GM12878 (cell line): ENCODE data around the gene CCDC85A. TPM values are rescaled to one million over a fixed set of nuclear protein-coding genes. Genes with fewer than 3 reads are reported as not detected.

Experiments used
- ATAC-seq: fragments of 200-7000 bp; cut with Tn5 transposase; 3 replicates; pipeline ENCODE4 v1.9.1; 2020; ENCODE audit warnings: mild to moderate bottlenecking, moderate library complexity
- Bru-seq: library from RNA; stranded (reverse); fragments of 400-500 nt; gene quantifications from one replicate; lab custom pipeline; 2021; lab: Mats Ljungman, UMichigan
- BruChase-seq, 2 experiments: library from RNA; stranded (reverse); fragments of 400-500 nt; gene quantifications; one replicate each; lab custom pipeline; 2021; lab: Mats Ljungman, UMichigan
- BruUV-seq: library from RNA; stranded (reverse); fragments of 400-500 nt; replicated peaks from 2 replicates; lab custom pipeline; 2021; lab: Mats Ljungman, UMichigan
- CTCF ChIA-PET: fragments of 300-600 bp; sonication (Branson Sonifier 250); formaldehyde crosslinking; extraction: SDS; loops from one replicate; lab custom pipeline; 2021; ENCODE audit warnings: inconsistent platforms; lab: Yijun Ruan, JAX
- POLR2A ChIA-PET: fragments of 350-600 bp; formaldehyde crosslinking; extraction: SDS; loops from one replicate; lab custom pipeline; 2021; ENCODE audit warnings: inconsistent platforms; lab: Charles Lee
- RAD21 ChIA-PET: fragments of 300-600 bp; sonication (Branson Sonifier 250); formaldehyde crosslinking; loops from one replicate; lab custom pipeline; 2023; ENCODE audit warnings: antibody characterized with exemption; ENCODE audit not compliant: unreplicated experiment; lab: Charles Lee
- SMC1A ChIA-PET: fragments of 300-600 bp; sonication (Branson Sonifier 250); formaldehyde crosslinking; loops from one replicate; lab custom pipeline; 2023; ENCODE audit not compliant: unreplicated experiment, uncharacterized antibody; lab: Charles Lee
- DNase-seq: peaks from one replicate; pipeline ENCODE4 v3.0.0-alpha.2; 2011; ENCODE audit warnings: low read depth, low spot score
- FAIRE-seq: peaks from 3 replicates; lab custom pipeline; 2011; peaks lifted over from hg19 to GRCh38; lab: Jason Lieb, UNC
- H2AFZ ChIP-seq: 2 replicates; pipeline ENCODE4 v1.6.0; 2011; ENCODE audit warnings: low read depth, low read length, control low read depth; ENCODE audit not compliant: control insufficient read depth
- H3K27ac ChIP-seq: 2 replicates; pipeline ENCODE4 v1.5.1; 2011; ENCODE audit warnings: control low read depth; ENCODE audit not compliant: control insufficient read depth, insufficient read depth
- H3K27me3 ChIP-seq, 2 experiments: replicated peaks in 1 of 2; 2 replicates each; pipeline versions ENCODE4 v1.6.0 to v1.6.1; 2011; ENCODE audit warnings: low read length in 1 of 2; ENCODE audit not compliant: control insufficient read depth in 2 of 2, insufficient read depth in 2 of 2
- H3K36me3 ChIP-seq, 2 experiments: 2 replicates each; pipeline ENCODE4 v1.5.1; 2011; ENCODE audit warnings: low read length in 1 of 2; ENCODE audit not compliant: control insufficient read depth in 2 of 2, insufficient read depth in 2 of 2
- H3K4me1 ChIP-seq: 2 replicates; pipeline ENCODE4 v1.6.1; 2011; ENCODE audit warnings: mild to moderate bottlenecking, low read length, moderate library complexity, mixed read lengths; ENCODE audit not compliant: control insufficient read depth, insufficient read depth
- H3K4me2 ChIP-seq: 2 replicates; pipeline ENCODE4 v1.6.0; 2011; ENCODE audit warnings: control low read depth; ENCODE audit not compliant: control insufficient read depth, insufficient read depth
- H3K4me3 ChIP-seq: fragments of 200-600 bp; sonication (generic); 2 replicates; pipeline ENCODE4 v1.5.1; 2016
- H3K79me2 ChIP-seq: 2 replicates; pipeline ENCODE4 v1.6.0; 2011; ENCODE audit warnings: low read length; ENCODE audit not compliant: control insufficient read depth, insufficient read depth
- H3K9ac ChIP-seq: 2 replicates; pipeline ENCODE4 v1.8.0; 2011; ENCODE audit warnings: low read length, control low read depth, mixed read lengths; ENCODE audit not compliant: control insufficient read depth, insufficient read depth
- H3K9me3 ChIP-seq: replicated peaks from 3 replicates; pipeline ENCODE4 v1.5.1; 2011; ENCODE audit warnings: mild to moderate bottlenecking, low read length; ENCODE audit not compliant: control insufficient read depth, insufficient read depth
- H4K20me1 ChIP-seq: 2 replicates; pipeline ENCODE4 v1.6.0; 2011; ENCODE audit not compliant: control insufficient read depth, insufficient read depth
- ASH2L ChIP-seq: fragments of 300-600, 200-600 bp; sonication (generic); IDR thresholded peaks from 2 replicates; pipeline ENCODE4 v1.6.1; 2017; ENCODE audit warnings: low read depth, mild to moderate bottlenecking, borderline replicate concordance
- BACH1 ChIP-seq: fragments of 450-650 bp; IDR thresholded peaks from 2 replicates; pipeline ENCODE4 v1.6.1; 2017; ENCODE audit warnings: mild to moderate bottlenecking, borderline replicate concordance
- BCL11A ChIP-seq: IDR thresholded peaks from 2 replicates; pipeline ENCODE4 v1.6.1; 2011; ENCODE audit warnings: low read depth, low read length
- CHD2 ChIP-seq: IDR thresholded peaks from 2 replicates; pipeline ENCODE4 v1.6.1; 2011; ENCODE audit warnings: low read depth, low read length, improper control_type of control experiment, borderline replicate concordance
- CREB1 ChIP-seq: IDR thresholded peaks from 2 replicates; pipeline ENCODE4 v1.6.1; 2012; ENCODE audit warnings: low read depth, mild to moderate bottlenecking, inconsistent platforms
- GABPA ChIP-seq: IDR thresholded peaks from 2 replicates; pipeline ENCODE4 v1.6.1; 2014; ENCODE audit warnings: antibody characterized with exemption, low read depth, mild to moderate bottlenecking, inconsistent platforms
- IKZF1 ChIP-seq: fragments of 450-650 bp; conservative IDR thresholded peaks from 2 replicates; pipeline ENCODE4 v1.6.1; 2017; ENCODE audit warnings: antibody characterized with exemption, mild to moderate bottlenecking
- KAT2A ChIP-seq: conservative IDR thresholded peaks from 2 replicates; pipeline ENCODE4 v1.6.1; 2011; ENCODE audit warnings: low read depth, low read length; ENCODE audit not compliant: control insufficient read depth
- RAD21 ChIP-seq: IDR thresholded peaks from 2 replicates; pipeline ENCODE4 v1.6.1; 2011; ENCODE audit warnings: mild to moderate bottlenecking, low read depth, low read length, moderate library complexity; ENCODE audit not compliant: insufficient read depth
- SMARCA5 ChIP-seq: fragments of 450-650 bp; IDR thresholded peaks from 2 replicates; pipeline ENCODE4 v1.6.1; 2017; ENCODE audit warnings: mild to moderate bottlenecking
- SMC3 ChIP-seq: IDR thresholded peaks from 2 replicates; pipeline ENCODE4 v1.6.1; 2011; ENCODE audit warnings: low read length, improper control_type of control experiment, borderline replicate concordance
- SP1 ChIP-seq: IDR thresholded peaks from one replicate; pipeline ENCODE4 v1.6.1; 2011; ENCODE audit warnings: low read depth, low read length
- SREBF2 ChIP-seq: IDR thresholded peaks from 2 replicates; pipeline ENCODE4 v1.6.1; 2012; ENCODE audit warnings: mild to moderate bottlenecking, low read length
- STAT1 ChIP-seq: fragments of 450-650 bp; conservative IDR thresholded peaks from 2 replicates; pipeline ENCODE4 v1.6.1; 2014; ENCODE audit warnings: antibody characterized with exemption, mild to moderate bottlenecking
- TCF7 ChIP-seq: IDR thresholded peaks from 2 replicates; pipeline ENCODE4 v1.6.1; 2014; ENCODE audit warnings: antibody characterized with exemption, borderline replicate concordance
- WGBS: methylation state at CpG from one replicate; pipeline ENCODE4 v1.1.6; 2016; ENCODE audit warnings: low lambda C conversion rate; ENCODE audit not compliant: insufficient replicate concordance, insufficient coverage; ENCODE audit errors: missing lambda C conversion rate; 5-methylcytosine and 5-hydroxymethylcytosine counted together
- in situ Hi-C: fragments of 300-500 bp; cut with MboI; formaldehyde crosslinking; loops from 9 replicates; pipeline ENCODE4 v1.14.3; 2018; ENCODE audit warnings: mixed read lengths
- intact Hi-C: fragments of 100-400 bp; cut with micrococcal nuclease; formaldehyde crosslinking; loops from one replicate; pipeline ENCODE4 v1.14.2; 2022; ENCODE audit not compliant: unreplicated experiment
- long read RNA-seq, 2 experiments: library from polyadenylated mRNA; unstranded; transcript quantifications; one replicate each; pipeline ENCODE4 v2.0.0, GENCODE V29; 2019 to 2020
- polyA minus RNA-seq, 3 experiments: library from RNA; depleted of rRNA, polyadenylated mRNA; stranded (reverse); fragments of >200 nt; gene quantifications; 2 replicates each; pipeline ENCODE4 v1.2.3, GENCODE V29; 2011
- polyA plus RNA-seq, 11 experiments: library from polyadenylated mRNA; depleted of rRNA in 4 of 11; unstranded in 6 of 11; stranded (reverse) in 5 of 11; fragments of >200 nt; fragmentation: Nextera tagmentation in 4 of 11; fragmentation: Illumina TruSeq in 1 of 11; extraction: Ambion mirVana in 4 of 11; extraction: Trizol in 1 of 11; gene quantifications; 1 replicate in 1 of 11; 2 replicates in 10 of 11; pipeline versions ENCODE4 v1.2.1 to v1.2.3, GENCODE V29; 2011 to 2016; ENCODE audit warnings: inconsistent platforms in 2 of 11, missing spikeins in 2 of 11, low read depth in 1 of 11
- total RNA-seq, 4 experiments: library from RNA; depleted of rRNA in 3 of 4; stranded (reverse); fragments of >200 nt in 3 of 4; fragmentation: Illumina TruSeq in 1 of 4; extraction: Trizol in 1 of 4; gene quantifications; 2 replicates each; pipeline versions ENCODE4 v1.2.1 to v1.2.3, GENCODE V29; 2013 to 2021
- TF ChIP-seq, protein P1 (sequence below): fragments of 450-650 bp; IDR thresholded peaks from 2 replicates; pipeline ENCODE4 v1.6.1; 2018; ENCODE audit warnings: mild to moderate bottlenecking, low read depth, moderate library complexity; ENCODE audit not compliant: partially characterized antibody

Gene CCDC85A
- total RNA-seq (2013; cell fraction: nucleolus; rRNA removed) = 7.1 and 8.0 TPM in 2 replicates
- total RNA-seq (2014; rRNA removed) (not detected in 2 replicates), total RNA-seq (2014; rRNA removed; fragmentation: Illumina TruSeq; extraction: Trizol) (not detected in 2 replicates), total RNA-seq (2021) (not detected in 2 replicates), polyA plus RNA-seq (2011; rRNA removed) (0.32 and 0.57 TPM in 2 replicates), polyA plus RNA-seq (2014; fragmentation: Illumina TruSeq; extraction: Trizol) (not detected in 2 replicates), polyA plus RNA-seq (2014; fragmentation: Nextera tagmentation; extraction: Ambion mirVana) (under 1 TPM; 0.02 to 0.04 TPM), polyA plus RNA-seq (2014; rRNA removed) (not detected in 2 replicates), polyA plus RNA-seq (2016; fragmentation: Nextera tagmentation; extraction: Ambion mirVana) (not detected), polyA minus RNA-seq (2011; rRNA and poly(A)+ RNA removed) (0.66 and 1.0 TPM in 2 replicates), Bru-seq, nascent RNA (percentile 27 among the genes with signal in this experiment), BruChase-seq, experiment 1, labeled RNA remaining after a 6-hour chase (percentile 39 among the genes with signal in this experiment), BruChase-seq, experiment 2, labeled RNA remaining after a 2-hour chase (percentile 34 among the genes with signal in this experiment)
- polyA plus RNA-seq (2011; ENCODE audit: low read depth) = not detected
- polyA plus RNA-seq (2011; cell fraction: cytosol; rRNA removed) = 0.37 and 0.53 TPM in 2 replicates
- 0.59 and 0.94 TPM in 2 replicates for polyA plus RNA-seq (2011; cell fraction: nucleus; rRNA removed)
- not detected in 2 replicates for polyA plus RNA-seq (2012)
- polyA minus RNA-seq (2011; cell fraction: cytosol; rRNA and poly(A)+ RNA removed) = 0.40 and 0.83 TPM in 2 replicates
- polyA minus RNA-seq (2011; cell fraction: nucleus; rRNA and poly(A)+ RNA removed) = 0.97 and 3.3 TPM in 2 replicates
- long read RNA-seq, experiment 1, partial matches to known transcripts = 1 of 8 reads
- long read RNA-seq, experiment 1, other reads (novel, unspliced or antisense) = 7 of 8 reads
- long read RNA-seq, experiment 2, partial matches to known transcripts = 13 of 77 reads
- long read RNA-seq, experiment 2, other reads (novel, unspliced or antisense) = 64 of 77 reads

DNA sequence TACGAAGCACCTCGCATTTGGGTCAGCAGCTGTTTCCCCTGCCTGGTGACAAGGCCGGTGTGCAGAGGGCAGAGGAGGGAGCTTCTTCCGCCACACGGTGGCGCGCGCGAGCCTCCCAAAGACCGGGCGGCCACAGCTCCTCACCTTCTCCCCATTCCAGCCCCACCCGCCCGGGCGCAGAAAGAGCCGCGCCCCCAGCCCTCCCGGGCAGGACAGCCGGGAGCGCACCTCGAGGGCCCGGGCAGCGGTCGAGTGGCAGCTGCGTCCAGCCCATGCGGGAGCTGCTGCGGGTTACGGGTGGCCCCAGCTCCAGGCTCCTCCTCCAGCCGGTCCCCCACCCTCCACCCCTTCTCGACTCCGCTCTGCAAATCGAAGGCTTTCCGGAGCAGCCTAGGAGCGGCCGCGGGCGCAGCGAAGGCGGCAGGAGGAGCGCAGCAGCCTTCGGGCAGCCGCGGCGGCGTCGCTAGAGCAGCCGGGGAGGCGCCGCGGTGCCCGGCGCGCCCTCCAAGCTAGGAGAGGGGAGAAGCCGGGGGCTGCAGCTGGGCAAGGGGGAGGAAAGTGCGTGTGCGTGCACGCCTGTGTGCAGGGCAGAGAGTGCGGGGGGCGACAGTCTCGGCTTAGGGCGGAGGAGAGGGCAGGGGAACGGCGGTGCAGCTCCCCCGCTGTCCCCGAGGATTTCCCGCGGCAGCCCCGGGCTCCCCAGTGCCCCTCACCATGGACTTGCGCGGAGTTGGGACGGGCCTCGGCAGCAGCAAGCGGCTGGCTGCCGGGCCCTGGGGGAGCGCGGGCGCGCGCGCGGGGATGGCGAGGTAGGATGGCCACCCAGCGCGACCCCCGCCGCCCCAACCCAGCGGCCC is at the start of gene CCDC85A:
Gene CCDC85A (plus strand): TSS at position 348 of the 857 bp plus-strand sequence. CDS start 635 bp downstream, outside the sequence.
- FAIRE-seq (no peak), DNase-seq (no peak), ATAC-seq (peak; percentile 99)
- no TSS peak for BruUV-seq
- no peaks in the 10 kb centered on the region for H3K79me2 ChIP-seq
- H3K4me1 ChIP-seq = no peaks in the 10 kb centered on the region
- no peak within 1 kb of the TSS for H3K9ac ChIP-seq
- H3K4me3 ChIP-seq = peak within 1 kb of the TSS; percentile 17; the same call in 1 of the 2 replicates
- no peaks in the 10 kb centered on the region for H3K9me3 ChIP-seq
- no peaks in the 10 kb centered on the region for H3K36me3 ChIP-seq
- intact Hi-C loops = loop anchor here (1.0 to 5.0 kb wide), 4 partner anchors 338 to 1333 kb away; no protein-coding TSS in a partner anchor
- peaks cover 6 to 7% of the 10 kb centered on the region in 2 experiments for H3K27me3 ChIP-seq
- ChIA-PET CTCF (interaction anchor here (0.6 to 2.5 kb wide), 33 partner anchors 8 to 1335 kb away, joined by 3 to 28 read pairs (median 4); no protein-coding TSS in a partner anchor), RAD21 (interaction anchor here (0.6 to 1.4 kb wide), 12 partner anchors 9 to 1332 kb away, joined by 3 to 18 read pairs (median 4); no protein-coding TSS in a partner anchor), POLR2A (no interaction called here), SMC1A (interaction anchor here (0.7 to 1.2 kb wide), 7 partner anchors 11 to 566 kb away, joined by 3 to 7 read pairs (median 3); no protein-coding TSS in a partner anchor)
- H2AFZ ChIP-seq = no peak within 1 kb of the TSS; the same call in 1 of the 2 replicates
- in situ Hi-C loops = loop anchor here (5.0 to 10.0 kb wide), 2 partner anchors 563 to 1321 kb away; no protein-coding TSS in a partner anchor
- WGBS = 1% methylated on average over 70 of the region's 86 CpGs
- no peak within 1 kb of the TSS for H3K27ac ChIP-seq
- H3K4me2 ChIP-seq = peak within 1 kb of the TSS; percentile 55; the same call in 1 of the 2 replicates
- no peaks in the 10 kb centered on the region for H4K20me1 ChIP-seq
- TF ChIP-seq SP1 (no peak), IKZF1 (peak; percentile 22; the same call in 1 of the 2 replicates), KAT2A (no peak), SMARCA5 (peak; percentile 59; the same call in 1 of the 2 replicates), GABPA (no peak), BACH1 (no peak), CHD2 (no peak), SREBF2 (no peak), SMC3 (peak; percentile 79), RAD21 (peak; percentile 68), ASH2L (no peak), TCF7 (no peak), BCL11A (no peak), CREB1 (no peak), STAT1 (no peak)
- TF ChIP-seq, protein P1, sequence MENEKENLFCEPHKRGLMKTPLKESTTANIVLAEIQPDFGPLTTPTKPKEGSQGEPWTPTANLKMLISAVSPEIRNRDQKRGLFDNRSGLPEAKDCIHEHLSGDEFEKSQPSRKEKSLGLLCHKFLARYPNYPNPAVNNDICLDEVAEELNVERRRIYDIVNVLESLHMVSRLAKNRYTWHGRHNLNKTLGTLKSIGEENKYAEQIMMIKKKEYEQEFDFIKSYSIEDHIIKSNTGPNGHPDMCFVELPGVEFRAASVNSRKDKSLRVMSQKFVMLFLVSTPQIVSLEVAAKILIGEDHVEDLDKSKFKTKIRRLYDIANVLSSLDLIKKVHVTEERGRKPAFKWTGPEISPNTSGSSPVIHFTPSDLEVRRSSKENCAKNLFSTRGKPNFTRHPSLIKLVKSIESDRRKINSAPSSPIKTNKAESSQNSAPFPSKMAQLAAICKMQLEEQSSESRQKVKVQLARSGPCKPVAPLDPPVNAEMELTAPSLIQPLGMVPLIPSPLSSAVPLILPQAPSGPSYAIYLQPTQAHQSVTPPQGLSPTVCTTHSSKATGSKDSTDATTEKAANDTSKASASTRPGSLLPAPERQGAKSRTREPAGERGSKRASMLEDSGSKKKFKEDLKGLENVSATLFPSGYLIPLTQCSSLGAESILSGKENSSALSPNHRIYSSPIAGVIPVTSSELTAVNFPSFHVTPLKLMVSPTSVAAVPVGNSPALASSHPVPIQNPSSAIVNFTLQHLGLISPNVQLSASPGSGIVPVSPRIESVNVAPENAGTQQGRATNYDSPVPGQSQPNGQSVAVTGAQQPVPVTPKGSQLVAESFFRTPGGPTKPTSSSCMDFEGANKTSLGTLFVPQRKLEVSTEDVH = no peak
